Posterior vena cava (tissue), 2 donors: Measurements from ENCODE around the gene IL36A. TPM values are rescaled to one million over a fixed set of nuclear protein-coding genes. Genes with fewer than 3 reads are reported as not detected.

Source experiments
- DNase-seq: peaks from one replicate; pipeline ENCODE4 v3.0.0-alpha.2; 2020; ENCODE audit warnings: low spot score
- intact Hi-C, 2 donors: fragments of 100-400 bp; cut with DNase I; formaldehyde crosslinking; loops; one replicate each; pipeline versions ENCODE4 v1.14.1 to v1.14.2; 2022 to 2023
- total RNA-seq, 2 donors: library from RNA; stranded (reverse); fragmentation: NEBNext Ultra II Directional; extraction: Animal tissue kit (Norgen Biotek cat#: 25700); gene quantifications; one replicate each; pipeline ENCODE4 v1.2.1, GENCODE V29; 2021
- donor health status: DM: yes; HTN: yes; CAD: no.
- donor health status: DM: yes; HTN: yes; CAD: no.

Gene IL36A
- total RNA-seq, 2 donors from 2014 or later, result not detected

- DNase-seq, result no peak
- intact Hi-C loops, result no loop called here
These were observed 8.1 kb upstream of the IL36A start for GRCh38 chr2:112997151-112997550.

DNA sequence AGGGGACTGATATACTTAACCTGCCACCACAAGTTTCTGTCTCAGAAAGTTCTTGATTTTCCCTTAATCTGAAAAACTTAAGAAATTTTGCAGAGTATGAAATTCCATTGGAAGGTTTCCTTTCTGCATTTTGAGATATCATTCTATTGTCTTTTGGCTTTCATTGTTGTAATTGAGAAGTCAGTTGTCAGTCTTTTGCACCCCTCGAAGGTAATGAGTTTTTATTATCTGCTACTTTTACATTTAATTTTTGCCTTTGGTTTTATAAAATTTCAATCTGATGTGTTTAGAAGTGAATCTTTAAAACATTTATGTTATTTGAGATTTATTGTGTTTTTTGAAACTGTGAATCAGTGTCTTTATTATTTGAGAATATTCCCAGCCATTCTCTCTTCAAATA, 4.8 kb upstream of the IL36A start:
- DNase-seq, result no peak
- intact Hi-C loops, result no loop called here

- intact Hi-C loops, result no loop called here
These were observed 2.6 kb upstream of the IL36A start for GRCh38 chr2:113002677-113003076.

DNA sequence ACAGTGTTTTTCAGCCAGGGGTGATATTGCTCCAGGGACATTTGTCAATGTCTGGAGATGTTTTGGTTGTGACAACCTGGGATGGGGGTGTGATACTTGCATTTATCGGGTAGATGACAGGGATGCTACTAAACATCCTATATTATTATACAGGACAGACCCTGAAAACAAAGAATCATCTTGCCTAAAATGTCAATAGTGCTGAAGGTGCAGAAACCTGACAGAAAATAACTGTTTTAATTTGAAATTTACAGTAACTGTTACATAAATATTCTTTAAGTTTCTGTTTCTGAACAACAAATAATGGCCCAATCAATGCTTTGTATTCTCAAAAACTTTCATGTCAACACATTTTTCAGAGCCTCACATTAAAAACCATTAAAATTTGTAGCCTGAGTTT, 2.0 kb downstream of the IL36A start:
- intact Hi-C loops, result no loop called here

More at GRCh38 chr2:113002677-113003076, 2.6 kb upstream of the IL36A start:
- no peak for DNase-seq

DNA sequence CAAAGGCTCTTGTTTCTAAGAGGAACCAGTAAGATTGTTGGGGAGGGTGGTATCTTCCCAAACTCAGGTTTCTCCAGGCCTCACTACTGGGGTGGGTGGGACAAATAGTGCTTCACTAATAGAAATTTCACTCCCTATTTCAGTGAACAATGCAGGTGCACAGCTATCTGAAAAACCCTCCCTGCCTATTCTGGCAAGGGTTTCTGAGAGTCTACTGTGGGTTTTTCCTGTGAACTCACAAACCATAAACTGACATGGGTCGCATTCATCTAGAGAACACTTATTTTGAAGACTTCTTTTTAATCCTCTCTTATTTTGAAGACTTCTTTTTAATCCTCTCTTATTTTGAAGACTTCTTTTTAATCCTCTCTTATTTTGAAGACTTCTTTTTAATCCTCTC, 4.4 kb downstream of the IL36A start:
- intact Hi-C loops, result loop anchor here in 1 of 2 donors (1.0 kb wide), 1 partner anchor 10 kb away; no protein-coding TSS in a partner anchor
- no peak for DNase-seq

More for the DNA sequence above, 2.0 kb downstream of the IL36A start:
- DNase-seq, result no peak

DNA sequence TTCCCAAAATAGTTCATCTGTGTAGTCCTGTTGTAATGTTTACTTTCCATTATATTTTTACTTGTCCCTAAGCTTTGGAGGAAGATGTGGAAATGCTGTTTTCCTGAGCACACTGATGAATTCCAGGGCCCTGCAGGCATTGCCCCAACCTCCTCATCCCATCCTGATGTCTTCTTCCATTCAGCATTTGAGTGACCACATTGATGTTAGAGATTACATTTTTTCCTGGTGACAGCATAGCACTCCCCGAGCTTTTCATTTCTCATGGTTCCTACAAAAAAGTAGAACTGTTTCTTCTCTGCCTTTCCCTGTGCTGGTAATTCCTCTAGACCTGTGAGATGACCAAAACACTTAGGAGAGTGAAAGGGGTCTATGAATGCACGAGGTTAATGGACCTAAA, 4.8 kb downstream of the IL36A start:
- intact Hi-C loops, result loop anchor here in 1 of 2 donors (1.0 kb wide), 1 partner anchor 9 kb away; no protein-coding TSS in a partner anchor

DNA sequence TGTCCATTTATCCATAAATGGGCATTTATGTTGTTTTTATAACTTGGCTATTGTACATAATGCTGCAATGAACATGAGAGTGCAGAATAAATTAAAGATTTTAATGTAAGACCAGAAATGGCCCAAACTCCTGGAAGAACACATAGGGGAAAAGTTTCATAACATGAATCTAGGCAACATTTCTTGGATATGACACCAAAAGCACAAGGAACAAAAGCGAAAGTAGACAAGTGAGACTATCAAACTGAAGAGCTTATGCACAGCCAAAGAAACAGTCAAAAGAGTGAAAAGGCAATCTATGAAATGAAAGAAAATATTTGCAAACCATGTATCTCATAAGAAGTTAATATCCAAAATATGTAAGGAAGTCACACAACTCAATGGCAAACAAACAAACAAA, 5.8 kb downstream of the IL36A start:
- no peak for DNase-seq

More for the DNA sequence above, 4.8 kb downstream of the IL36A start:
- no peak for DNase-seq

DNA sequence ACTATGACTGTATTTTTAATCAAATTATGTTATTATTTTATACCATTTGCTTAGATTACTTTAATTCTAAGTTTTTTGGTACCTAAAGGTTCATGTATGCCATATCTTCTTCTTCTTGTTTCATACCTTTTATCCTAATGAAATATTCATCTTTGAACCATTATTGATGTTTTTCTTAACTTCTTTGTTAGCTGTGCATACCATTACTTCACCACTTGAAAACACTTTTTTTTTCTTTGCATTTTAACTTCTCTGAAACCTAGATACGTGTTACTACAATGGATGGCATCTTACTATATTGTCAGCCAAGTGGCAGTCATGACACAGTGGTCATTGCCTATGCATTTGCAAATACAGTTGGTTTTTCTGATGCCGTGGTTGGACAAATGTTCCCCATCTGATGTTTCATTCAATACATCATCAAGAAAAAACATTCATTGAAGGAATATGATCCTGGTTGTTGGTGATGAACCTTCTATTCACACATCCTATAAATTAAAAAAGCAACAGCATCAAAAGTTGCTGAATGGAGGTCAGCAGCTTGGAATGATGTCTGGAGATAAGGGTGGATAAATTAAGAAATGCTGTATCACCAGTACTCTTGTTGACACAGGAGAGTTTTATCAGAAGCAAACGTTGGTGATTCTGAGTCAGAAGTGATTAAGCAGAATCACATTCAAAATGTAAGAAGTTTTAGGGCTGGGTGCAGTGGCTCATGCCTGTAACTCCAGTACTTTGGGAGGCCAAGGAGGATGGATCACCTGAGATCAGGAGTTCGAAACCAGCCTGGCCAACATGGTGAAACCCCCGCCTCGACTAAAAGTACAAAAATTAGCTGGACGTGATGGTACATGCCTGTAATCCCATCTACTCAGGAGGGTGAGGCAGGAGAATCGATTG, 7.4 kb downstream of the IL36A start:
- intact Hi-C loops, result no loop called here
- DNase-seq, result no peak

More for the DNA sequence above, 5.8 kb downstream of the IL36A start:
- intact Hi-C loops, result no loop called here

GRCh38 chr2:113013336-113013661, 8.0 kb downstream of the IL36A start:
- no peak for DNase-seq
- intact Hi-C loops, result no loop called here

DNA sequence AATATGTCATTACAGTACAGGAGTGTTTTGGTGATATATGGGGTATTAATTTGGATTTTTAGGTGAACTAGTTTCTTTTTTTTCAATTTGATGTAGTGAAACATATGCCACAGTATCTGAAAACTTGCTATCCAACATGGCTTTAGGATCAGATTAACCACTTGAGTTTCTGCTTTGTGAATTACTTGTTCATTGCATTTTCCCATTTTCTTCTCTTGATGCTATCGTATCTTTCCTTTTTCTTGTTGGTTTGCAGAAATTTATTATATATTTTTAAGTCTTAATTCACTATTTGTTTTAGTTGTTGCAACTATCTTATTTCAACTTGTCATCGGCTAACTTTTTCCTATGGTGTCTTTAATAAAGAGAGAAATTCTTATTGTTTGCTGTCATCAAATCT, 8.8 kb downstream of the IL36A start:
- intact Hi-C loops, result no loop called here
- DNase-seq, result no peak

DNA sequence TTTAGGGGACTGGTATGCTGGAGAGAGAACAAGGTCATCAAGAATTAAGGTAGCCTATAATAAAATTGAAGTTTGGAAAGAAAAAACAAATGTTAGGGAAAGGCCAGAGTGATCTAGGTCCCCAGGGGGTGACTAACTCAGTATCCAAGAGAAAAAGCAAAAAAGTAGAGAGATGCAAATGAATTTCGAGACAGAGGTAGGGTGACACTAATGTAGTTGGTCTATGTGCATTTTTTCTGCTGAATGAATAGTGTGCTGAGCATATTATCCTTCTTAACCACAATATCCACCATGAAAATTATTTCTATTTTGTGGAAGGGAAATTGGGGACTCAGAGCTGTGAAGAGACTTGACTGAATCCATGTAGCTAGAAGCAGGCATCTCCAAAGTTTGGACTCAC, 9.8 kb downstream of the IL36A start:
- DNase-seq, result no peak
- intact Hi-C loops, result no loop called here

DNA sequence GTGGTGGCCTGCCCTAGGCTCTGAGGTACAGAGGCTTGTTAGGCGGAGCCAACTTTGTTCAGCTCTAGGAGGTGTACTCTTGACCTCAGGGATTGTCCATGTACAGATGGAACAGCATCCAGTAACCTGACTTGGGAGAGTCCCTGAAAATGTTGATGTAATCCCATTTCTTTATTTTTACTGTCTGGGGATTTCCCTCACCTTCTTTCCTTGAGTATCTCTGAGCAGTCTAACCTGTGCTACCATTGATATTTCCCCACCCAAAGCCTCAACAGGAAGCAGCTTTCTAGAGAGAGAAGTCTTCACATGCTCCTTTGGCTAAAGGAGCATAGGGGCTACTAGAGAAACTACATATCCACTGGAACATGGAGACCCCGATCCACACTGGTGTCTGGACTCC, 10.4 kb downstream of the IL36A start:
- intact Hi-C loops, result no loop called here
- no peak for DNase-seq

- intact Hi-C loops, result no loop called here
- DNase-seq, result no peak
These were observed 13.2 kb downstream of the IL36A start for GRCh38 chr2:113018509-113018908.

- intact Hi-C loops, result no loop called here
- DNase-seq, result no peak
These were observed 16.1 kb downstream of the IL36A start for GRCh38 chr2:113021312-113021711.

- intact Hi-C loops, result no loop called here
These were observed 19.5 kb downstream of the IL36A start for GRCh38 chr2:113024764-113025163.

DNA sequence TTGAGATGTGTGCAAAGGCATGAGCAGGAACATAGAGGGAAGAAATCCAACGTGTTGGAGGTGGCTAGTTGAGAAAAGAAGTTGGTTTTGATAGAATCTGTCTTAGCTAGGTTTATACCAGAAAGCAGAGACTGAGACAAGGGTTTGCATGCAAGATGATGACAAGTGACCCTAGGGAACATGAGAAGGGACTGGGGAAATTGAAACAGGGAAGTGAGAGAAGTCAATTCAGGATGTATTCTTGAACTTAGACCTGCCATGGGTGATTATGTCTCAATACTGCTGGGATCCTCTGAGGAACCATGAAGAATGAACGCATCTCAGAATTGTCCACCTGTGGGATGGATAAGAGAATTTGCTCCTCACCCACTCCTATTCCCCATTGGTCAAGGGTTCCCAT, 20.5 kb downstream of the IL36A start:
- intact Hi-C loops, result no loop called here
- DNase-seq, result no peak

More at GRCh38 chr2:113024764-113025163, 19.5 kb downstream of the IL36A start:
- DNase-seq, result no peak

DNA sequence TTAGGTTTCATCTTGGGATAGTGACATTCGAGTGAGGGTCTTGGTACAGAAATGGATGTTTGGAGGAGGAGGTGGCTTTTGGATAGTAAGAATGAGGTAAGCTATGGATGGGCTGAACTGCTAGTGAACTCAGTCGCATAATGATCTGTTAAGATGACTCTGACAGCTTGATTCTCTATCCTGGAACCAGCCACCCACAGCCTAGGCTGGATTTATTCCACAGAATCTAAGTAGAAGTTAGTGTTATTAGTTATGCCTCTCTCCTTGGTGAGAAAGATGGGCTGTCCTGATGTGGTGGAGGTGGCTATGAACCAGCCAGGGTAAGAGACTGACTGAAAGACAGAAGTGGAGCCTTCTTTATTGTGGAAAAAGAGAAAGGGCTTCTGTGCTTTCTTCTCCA, 22.4 kb downstream of the IL36A start:
- intact Hi-C loops, result no loop called here
- DNase-seq, result no peak

GRCh38 chr2:113028112-113028511, 22.9 kb downstream of the IL36A start:
- intact Hi-C loops, result no loop called here
- DNase-seq, result no peak

GRCh38 chr2:113032737-113033136, 27.5 kb downstream of the IL36A start:
- intact Hi-C loops, result no loop called here
- no peak for DNase-seq

DNA sequence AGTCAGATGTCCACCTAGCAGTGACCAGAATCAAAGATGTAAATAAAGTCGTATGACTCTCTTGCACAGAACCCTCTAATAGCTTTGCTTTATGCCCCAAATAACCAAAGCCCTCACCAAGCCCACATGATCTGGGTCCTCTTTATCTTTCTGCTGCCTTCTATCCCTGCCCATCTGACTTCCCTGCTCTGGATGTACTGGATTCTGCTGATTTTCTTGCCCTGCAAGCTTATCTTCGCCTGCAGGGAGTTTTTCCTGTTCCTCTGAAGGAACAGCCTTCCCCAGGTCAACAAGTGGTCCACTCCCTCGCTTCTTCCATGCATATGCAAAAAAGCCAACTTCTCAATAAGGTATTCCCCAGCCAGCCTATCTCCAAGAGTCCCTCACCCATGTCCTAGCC, 28.8 kb downstream of the IL36A start:
- no peak for DNase-seq
- intact Hi-C loops, result no loop called here

DNA sequence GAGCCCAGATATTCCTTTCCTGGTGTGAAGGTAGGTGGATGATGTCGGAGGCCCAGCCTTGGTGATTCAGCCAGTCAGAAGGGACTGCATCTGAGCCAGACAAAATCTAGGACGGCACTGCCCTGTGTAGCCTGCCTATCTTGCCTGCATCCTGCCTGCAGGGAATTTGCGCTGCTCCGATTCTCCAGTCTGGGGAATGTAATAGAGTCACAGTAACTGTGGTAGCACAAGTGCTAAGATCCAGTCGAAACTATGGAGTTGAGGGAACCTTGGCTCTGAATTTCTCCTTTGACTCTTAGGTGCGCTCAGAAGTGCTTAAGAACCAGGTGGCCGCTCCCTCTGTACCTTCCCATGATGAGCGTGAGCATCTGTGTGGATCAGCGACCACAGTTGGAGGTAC, 31.5 kb downstream of the IL36A start:
- DNase-seq, result no peak
- intact Hi-C loops, result no loop called here
